ENCODE measurements around the gene RAB17. TPM values are rescaled to one million over a fixed set of nuclear protein-coding genes. Genes with fewer than 3 reads are reported as not detected.

Gene RAB17
- polyA plus RNA-seq, 1 donor (not counting 4 experiments of a cell fraction or from before 2014, with no cell fraction given) = 2.4 TPM

GRCh38 chr2:237542001-237542704, 48.4 kb downstream of the RAB17 start:
- no peak for FAIRE-seq
- H3K9me1 ChIP-seq (ENCODE audit: control insufficient read depth, extremely low read depth, insufficient read depth, low read length) = peaks cover 3% of the 10 kb centered on the region
- no peak overlapping the region for H2AFZ ChIP-seq (ENCODE audit: control insufficient read depth, low read length)
- H4K20me1 ChIP-seq (ENCODE audit: control insufficient read depth, extremely low read depth, insufficient read depth, low read length) = no peaks in the 10 kb centered on the region
- peaks cover 5% of the 10 kb centered on the region for H3K4me1 ChIP-seq (ENCODE audit: control insufficient read depth, extremely low read depth, insufficient read depth, low read length)
- H3K27me3 ChIP-seq (ENCODE audit: control insufficient read depth, extremely low read depth, insufficient read depth, low read length) = no peaks in the 10 kb centered on the region
- H3K9me3 ChIP-seq (ENCODE audit: control insufficient read depth, low read depth, low read length) = no peaks in the 10 kb centered on the region
- dilution Hi-C loops (cut with MboI; ENCODE audit: extremely low pct_ligation_motif_present, low sequenced_read_pairs) = no loop called here
- no peaks in the 10 kb centered on the region for H3K79me2 ChIP-seq (ENCODE audit: control insufficient read depth, insufficient read depth, low read length)
- no peak overlapping the region for H3K4me3 ChIP-seq (ENCODE audit: control insufficient read depth in 2 of 3, extremely low read depth in 1 of 3, insufficient read depth in 2 of 3, low read depth in 1 of 3, low read length in 3 of 3)
- H3K4me2 ChIP-seq (ENCODE audit: control insufficient read depth, extremely low read depth, insufficient read depth, low read depth, low read length) = no peak overlapping the region
- no peak overlapping the region for H3K9ac ChIP-seq (ENCODE audit: control insufficient read depth, extremely low read depth, insufficient read depth, low read length)
- TF ChIP-seq CTCF (optimal IDR thresholded peaks at IDR 0.05 in 1 of 3, IDR thresholded peaks at IDR 0.05 in 1 of 3, conservative IDR thresholded peaks at IDR 0.05 in 1 of 3; ENCODE audit: extremely low read depth in 1 of 3, insufficient read depth in 2 of 3, low read length in 3 of 3) (no peak), EZH2 (IDR thresholded peaks at IDR 0.05; ENCODE audit: low read length) (no peak)
- H3K36me3 ChIP-seq (ENCODE audit: control insufficient read depth in 2 of 2, extremely low read depth in 1 of 2, insufficient read depth in 2 of 2, low read length in 2 of 2) = no peaks in the 10 kb centered on the region
- DNase-seq (ENCODE audit: low read depth, low spot score) = no peak
- H3K27ac ChIP-seq (ENCODE audit: control insufficient read depth, insufficient read depth, low read length) = no peak overlapping the region

- H3K27ac ChIP-seq (ENCODE audit: control insufficient read depth, insufficient read depth, low read length) = no peak overlapping the region
- dilution Hi-C loops (cut with MboI; ENCODE audit: extremely low pct_ligation_motif_present, low sequenced_read_pairs) = no loop called here
- FAIRE-seq = no peak
- no peaks in the 10 kb centered on the region for H4K20me1 ChIP-seq (ENCODE audit: control insufficient read depth, extremely low read depth, insufficient read depth, low read length)
- H3K27me3 ChIP-seq (ENCODE audit: control insufficient read depth, extremely low read depth, insufficient read depth, low read length) = no peaks in the 10 kb centered on the region
- H2AFZ ChIP-seq (ENCODE audit: control insufficient read depth, low read length) = no peak overlapping the region
- H3K9me1 ChIP-seq (ENCODE audit: control insufficient read depth, extremely low read depth, insufficient read depth, low read length) = peaks cover 3% of the 10 kb centered on the region
- H3K9me3 ChIP-seq (ENCODE audit: control insufficient read depth, low read depth, low read length) = no peaks in the 10 kb centered on the region
- peaks cover 5% of the 10 kb centered on the region for H3K4me1 ChIP-seq (ENCODE audit: control insufficient read depth, extremely low read depth, insufficient read depth, low read length)
- no peak overlapping the region for H3K4me2 ChIP-seq (ENCODE audit: control insufficient read depth, extremely low read depth, insufficient read depth, low read depth, low read length)
- H3K9ac ChIP-seq (ENCODE audit: control insufficient read depth, extremely low read depth, insufficient read depth, low read length) = no peak overlapping the region
- no peak overlapping the region for H3K4me3 ChIP-seq (ENCODE audit: control insufficient read depth in 2 of 3, extremely low read depth in 1 of 3, insufficient read depth in 2 of 3, low read depth in 1 of 3, low read length in 3 of 3)
- DNase-seq (ENCODE audit: low read depth, low spot score) = no peak
- H3K36me3 ChIP-seq (ENCODE audit: control insufficient read depth in 2 of 2, extremely low read depth in 1 of 2, insufficient read depth in 2 of 2, low read length in 2 of 2) = no peaks in the 10 kb centered on the region
- H3K79me2 ChIP-seq (ENCODE audit: control insufficient read depth, insufficient read depth, low read length) = no peaks in the 10 kb centered on the region
- TF ChIP-seq CTCF (optimal IDR thresholded peaks at IDR 0.05 in 1 of 3, IDR thresholded peaks at IDR 0.05 in 1 of 3, conservative IDR thresholded peaks at IDR 0.05 in 1 of 3; ENCODE audit: extremely low read depth in 1 of 3, insufficient read depth in 2 of 3, low read length in 3 of 3) (no peak), EZH2 (IDR thresholded peaks at IDR 0.05; ENCODE audit: low read length) (no peak)
Measured at GRCh38 chr2:237541243-237541642, 49.3 kb downstream of the RAB17 start.

All from keratinocyte (primary cell).